WTC11 (cell line): Measurements from ENCODE around the gene KCNJ4.

Source experiments
- CBFB ChIP-seq: sonication (generic); formaldehyde crosslinking; IDR thresholded peaks from 2 replicates; pipeline ENCODE4 v1.8.1; 2022; ENCODE audit warnings: mild to moderate bottlenecking, low read depth, missing genetic modification reagents
- CTCF ChIP-seq: fragments of 200-600 bp; IDR thresholded peaks from 2 replicates; pipeline ENCODE4 v1.8.0; 2022; ENCODE audit warnings: antibody characterized with exemption
- MXD4 ChIP-seq: fragments of 250-450 bp; sonication (Bioruptor Pico); IDR thresholded peaks from 2 replicates; pipeline ENCODE4 v1.8.0; 2021; ENCODE audit warnings: mild to moderate bottlenecking, moderate library complexity, borderline replicate concordance
- NFYB ChIP-seq: sonication (generic); formaldehyde crosslinking; conservative IDR thresholded peaks from 2 replicates; pipeline ENCODE4 v1.8.0; 2022; ENCODE audit warnings: low read depth, missing genetic modification reagents
- NR1H2 ChIP-seq: sonication (generic); formaldehyde crosslinking; IDR thresholded peaks from 2 replicates; pipeline ENCODE4 v1.9.0; 2021; ENCODE audit warnings: mild to moderate bottlenecking, moderate library complexity, missing genetic modification reagents
- SP1 ChIP-seq: sonication (generic); formaldehyde crosslinking; conservative IDR thresholded peaks from 2 replicates; pipeline ENCODE4 v1.8.1; 2022; ENCODE audit warnings: missing genetic modification reagents
- USF2 ChIP-seq: sonication (generic); formaldehyde crosslinking; IDR thresholded peaks from 2 replicates; pipeline ENCODE4 v1.8.1; 2023; ENCODE audit warnings: mild to moderate bottlenecking, missing genetic modification reagents, moderate library complexity
- TF ChIP-seq, protein P1 (sequence below): sonication (generic); formaldehyde crosslinking; IDR thresholded peaks from 2 replicates; pipeline ENCODE4 v1.8.1; 2022; ENCODE audit warnings: mild to moderate bottlenecking, moderate library complexity, missing genetic modification reagents
- TF ChIP-seq, protein P2 (sequence below): fragments of 250-450 bp; sonication (Bioruptor Pico); IDR thresholded peaks from 2 replicates; pipeline ENCODE4 v2.1.2; 2022; ENCODE audit warnings: mild to moderate bottlenecking, moderate library complexity
- TF ChIP-seq, protein P3 (sequence below): sonication (generic); formaldehyde crosslinking; IDR thresholded peaks from 2 replicates; pipeline ENCODE4 v1.8.1; 2022; ENCODE audit warnings: mild to moderate bottlenecking, missing genetic modification reagents, moderate library complexity, borderline replicate concordance

- TF ChIP-seq USF2 (CRISPR knock-in tag), result no peak
- TF ChIP-seq CTCF, result no peak
- TF ChIP-seq, protein P1, sequence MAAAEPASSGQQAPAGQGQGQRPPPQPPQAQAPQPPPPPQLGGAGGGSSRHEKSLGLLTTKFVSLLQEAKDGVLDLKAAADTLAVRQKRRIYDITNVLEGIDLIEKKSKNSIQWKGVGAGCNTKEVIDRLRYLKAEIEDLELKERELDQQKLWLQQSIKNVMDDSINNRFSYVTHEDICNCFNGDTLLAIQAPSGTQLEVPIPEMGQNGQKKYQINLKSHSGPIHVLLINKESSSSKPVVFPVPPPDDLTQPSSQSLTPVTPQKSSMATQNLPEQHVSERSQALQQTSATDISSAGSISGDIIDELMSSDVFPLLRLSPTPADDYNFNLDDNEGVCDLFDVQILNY (CRISPR knock-in tag), result no peak
- no peak for TF ChIP-seq NFYB
- TF ChIP-seq, protein P2, sequence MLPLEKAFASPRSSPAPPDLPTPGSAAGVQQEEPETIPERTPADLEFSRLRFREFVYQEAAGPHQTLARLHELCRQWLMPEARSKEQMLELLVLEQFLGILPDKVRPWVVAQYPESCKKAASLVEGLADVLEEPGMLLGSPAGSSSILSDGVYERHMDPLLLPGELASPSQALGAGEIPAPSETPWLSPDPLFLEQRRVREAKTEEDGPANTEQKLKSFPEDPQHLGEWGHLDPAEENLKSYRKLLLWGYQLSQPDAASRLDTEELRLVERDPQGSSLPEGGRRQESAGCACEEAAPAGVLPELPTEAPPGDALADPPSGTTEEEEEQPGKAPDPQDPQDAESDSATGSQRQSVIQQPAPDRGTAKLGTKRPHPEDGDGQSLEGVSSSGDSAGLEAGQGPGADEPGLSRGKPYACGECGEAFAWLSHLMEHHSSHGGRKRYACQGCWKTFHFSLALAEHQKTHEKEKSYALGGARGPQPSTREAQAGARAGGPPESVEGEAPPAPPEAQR (CRISPR knock-in tag), result no peak
- no peak for TF ChIP-seq SP1
- no peak for TF ChIP-seq NR1H2 (CRISPR knock-in tag)
- no peak for TF ChIP-seq CBFB (CRISPR knock-in tag)
- TF ChIP-seq, protein P3, sequence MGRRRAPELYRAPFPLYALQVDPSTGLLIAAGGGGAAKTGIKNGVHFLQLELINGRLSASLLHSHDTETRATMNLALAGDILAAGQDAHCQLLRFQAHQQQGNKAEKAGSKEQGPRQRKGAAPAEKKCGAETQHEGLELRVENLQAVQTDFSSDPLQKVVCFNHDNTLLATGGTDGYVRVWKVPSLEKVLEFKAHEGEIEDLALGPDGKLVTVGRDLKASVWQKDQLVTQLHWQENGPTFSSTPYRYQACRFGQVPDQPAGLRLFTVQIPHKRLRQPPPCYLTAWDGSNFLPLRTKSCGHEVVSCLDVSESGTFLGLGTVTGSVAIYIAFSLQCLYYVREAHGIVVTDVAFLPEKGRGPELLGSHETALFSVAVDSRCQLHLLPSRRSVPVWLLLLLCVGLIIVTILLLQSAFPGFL (CRISPR knock-in tag), result no peak
- TF ChIP-seq MXD4 (CRISPR knock-in tag), result no peak
Measured at GRCh38 chr22:38419121-38419857, 35.7 kb downstream of the KCNJ4 start.
